Measurements from ENCODE around the gene SLC6A7.

SLC6A7 gene

GRCh38 chr5:150152636-150153462 lies 37.0 kb upstream of the SLC6A7 start:
- DNase-seq (ENCODE audit: low spot score) (no peak), ATAC-seq (ENCODE audit: low read depth) (no peak)
- Histone ChIP-seq H3K36me3 (ENCODE audit: low read depth) (no peaks in the 10 kb centered on the region), H3K27ac (ENCODE audit: poor library complexity, severe bottlenecking) (no peak overlapping the region), H3K9me3 (ENCODE audit: severe bottlenecking) (no peaks in the 10 kb centered on the region), H3K4me1 (ENCODE audit: insufficient read depth, poor library complexity, severe bottlenecking) (no peaks in the 10 kb centered on the region), H3K4me3 (ENCODE audit: severe bottlenecking) (no peak overlapping the region), H3K27me3 (ENCODE audit: insufficient read depth, poor library complexity, severe bottlenecking) (no peaks in the 10 kb centered on the region)
- TF ChIP-seq CTCF (IDR thresholded peaks at IDR 0.05; ENCODE audit: poor library complexity, severe bottlenecking), result no peak

- Histone ChIP-seq H3K9me3 (ENCODE audit: severe bottlenecking) (no peaks in the 10 kb centered on the region), H3K27me3 (ENCODE audit: insufficient read depth, poor library complexity, severe bottlenecking) (no peaks in the 10 kb centered on the region), H3K4me3 (ENCODE audit: severe bottlenecking) (no peak overlapping the region), H3K36me3 (ENCODE audit: low read depth) (no peaks in the 10 kb centered on the region), H3K4me1 (ENCODE audit: insufficient read depth, poor library complexity, severe bottlenecking) (no peaks in the 10 kb centered on the region), H3K27ac (ENCODE audit: poor library complexity, severe bottlenecking) (no peak overlapping the region)
- ATAC-seq (ENCODE audit: low read depth), result no peak
- DNase-seq (ENCODE audit: low spot score), result no peak
- TF ChIP-seq CTCF (IDR thresholded peaks at IDR 0.05; ENCODE audit: poor library complexity, severe bottlenecking), result no peak
Observed at GRCh38 chr5:150153483-150153882, 36.4 kb upstream of the SLC6A7 start.

- DNase-seq (ENCODE audit: low spot score) (no peak), ATAC-seq (ENCODE audit: low read depth) (no peak)
- H3K27ac ChIP-seq (ENCODE audit: poor library complexity, severe bottlenecking), result no peak overlapping the region
- no peaks in the 10 kb centered on the region for H3K36me3 ChIP-seq (ENCODE audit: low read depth)
- no peaks in the 10 kb centered on the region for H3K4me1 ChIP-seq (ENCODE audit: insufficient read depth, poor library complexity, severe bottlenecking)
- no peaks in the 10 kb centered on the region for H3K9me3 ChIP-seq (ENCODE audit: severe bottlenecking)
- H3K27me3 ChIP-seq (ENCODE audit: insufficient read depth, poor library complexity, severe bottlenecking), result no peaks in the 10 kb centered on the region
- no peak overlapping the region for H3K4me3 ChIP-seq (ENCODE audit: severe bottlenecking)
- TF ChIP-seq CTCF (IDR thresholded peaks at IDR 0.05; ENCODE audit: poor library complexity, severe bottlenecking), result no peak
Observed at GRCh38 chr5:150153957-150154617, 35.8 kb upstream of the SLC6A7 start.

- DNase-seq (ENCODE audit: low spot score) (no peak), ATAC-seq (ENCODE audit: low read depth) (no peak)
- TF ChIP-seq CTCF (IDR thresholded peaks at IDR 0.05; ENCODE audit: poor library complexity, severe bottlenecking), result no peak
- H3K36me3 ChIP-seq (ENCODE audit: low read depth), result no peaks in the 10 kb centered on the region
- H3K4me3 ChIP-seq (ENCODE audit: severe bottlenecking), result no peak overlapping the region
- no peaks in the 10 kb centered on the region for H3K4me1 ChIP-seq (ENCODE audit: insufficient read depth, poor library complexity, severe bottlenecking)
- H3K27ac ChIP-seq (ENCODE audit: poor library complexity, severe bottlenecking), result no peak overlapping the region
- H3K27me3 ChIP-seq (ENCODE audit: insufficient read depth, poor library complexity, severe bottlenecking), result no peaks in the 10 kb centered on the region
- no peaks in the 10 kb centered on the region for H3K9me3 ChIP-seq (ENCODE audit: severe bottlenecking)
Observed at GRCh38 chr5:150154618-150155128, 35.2 kb upstream of the SLC6A7 start.

Measured in RWPE2 (cell line).